HepG2 (cell line): ENCODE data around the gene KIAA1549. TPM values are rescaled to one million over a fixed set of nuclear protein-coding genes. Genes with fewer than 3 reads are reported as not detected.

ENCODE experiments used
- ATAC-seq: fragments of 200-7000 bp; cut with Tn5 transposase; 3 replicates; pipeline ENCODE4 v1.9.1; 2020; ENCODE audit warnings: mild to moderate bottlenecking, moderate library complexity
- BruUV-seq: library from RNA; stranded (reverse); fragments of 400-500 nt; replicated peaks from 2 replicates; lab custom pipeline; 2021; lab: Mats Ljungman, UMichigan
- CTCF ChIA-PET: fragments of 300-600 bp; formaldehyde crosslinking; extraction: SDS; loops from one replicate; lab custom pipeline; 2021; ENCODE audit warnings: low total read pairs, inconsistent platforms, low intra/inter-chr PET ratio; lab: Yijun Ruan, JAX
- POLR2A ChIA-PET: fragments of 350-600 bp; sonication (Branson Sonifier 250); formaldehyde crosslinking; loops from one replicate; lab custom pipeline; 2020; ENCODE audit warnings: antibody characterized with exemption, inconsistent platforms; lab: Yijun Ruan, JAX
- DNase-seq: peaks from one replicate; pipeline ENCODE4 v3.0.0-alpha.2; 2015; ENCODE audit warnings: low spot score
- FAIRE-seq: peaks from 3 replicates; lab custom pipeline; 2011; peaks lifted over from hg19 to GRCh38; lab: Jason Lieb, UNC
- H2AFZ ChIP-seq: one replicate; pipeline ENCODE4 v1.6.1; 2011; ENCODE audit warnings: low read length, inconsistent platforms
- H3K27ac ChIP-seq: fragments of 300-600 bp; 3 replicates; pipeline ENCODE4 v1.8.0; 2011; ENCODE audit warnings: mixed run types, mild to moderate bottlenecking, mixed read lengths, low read length, inconsistent platforms; ENCODE audit not compliant: insufficient read depth; ENCODE audit errors: extremely low read length
- H3K27me3 ChIP-seq, 2 experiments: fragments of 200-600 bp in 1 of 2; 2 replicates in 1 of 2; 3 replicates in 1 of 2; pipeline versions ENCODE4 v1.6.0 to v1.8.0; 2011; ENCODE audit warnings: low read length in 2 of 2, mild to moderate bottlenecking in 2 of 2, moderate library complexity in 2 of 2, inconsistent platforms in 1 of 2; ENCODE audit not compliant: insufficient read depth in 2 of 2, control insufficient read depth in 1 of 2
- H3K36me3 ChIP-seq, 2 experiments: fragments of 200-600 bp in 1 of 2; replicated peaks in 1 of 2; 2 replicates in 1 of 2; 3 replicates in 1 of 2; pipeline versions ENCODE4 v1.5.1 to v1.8.0; 2011; ENCODE audit warnings: low read length in 2 of 2, inconsistent platforms in 1 of 2; ENCODE audit not compliant: insufficient read depth in 2 of 2, control insufficient read depth in 1 of 2
- H3K4me1 ChIP-seq: 2 replicates; pipeline ENCODE4 v1.5.1; 2012; ENCODE audit warnings: low read length, inconsistent platforms; ENCODE audit not compliant: insufficient read depth
- H3K4me2 ChIP-seq: 2 replicates; pipeline ENCODE4 v1.6.0; 2011; ENCODE audit warnings: low read depth, low read length, inconsistent platforms
- H3K4me3 ChIP-seq, 3 experiments: fragments of 200-600 bp in 1 of 3; sonication (generic), shearing (Covaris generic) in 1 of 3; replicated peaks in 1 of 3; 2 replicates each; pipeline ENCODE4 v1.5.1; 2011 to 2016; ENCODE audit warnings: low read length in 3 of 3, inconsistent platforms in 2 of 3, low read depth in 2 of 3, mild to moderate bottlenecking in 2 of 3, control low read depth in 1 of 3, mixed read lengths in 1 of 3; ENCODE audit not compliant: insufficient read depth in 1 of 3
- H3K79me2 ChIP-seq: one replicate; pipeline ENCODE4 v1.6.1; 2011; ENCODE audit warnings: low read length, inconsistent platforms; ENCODE audit not compliant: insufficient read depth
- H3K9ac ChIP-seq: 2 replicates; pipeline ENCODE4 v1.6.0; 2011; ENCODE audit warnings: mild to moderate bottlenecking, low read depth, low read length, inconsistent platforms; ENCODE audit not compliant: insufficient read depth
- H3K9me3 ChIP-seq: 2 replicates; pipeline ENCODE4 v1.5.1; 2012; ENCODE audit warnings: mild to moderate bottlenecking, low read length
- H4K20me1 ChIP-seq: 2 replicates; pipeline ENCODE4 v1.6.0; 2011; ENCODE audit warnings: inconsistent platforms, mild to moderate bottlenecking, low read length, moderate library complexity; ENCODE audit not compliant: insufficient read depth
- EHMT2 ChIP-seq: fragments of 200-600 bp; sonication (generic); IDR thresholded peaks from 2 replicates; pipeline ENCODE4 v1.7.0; 2017; ENCODE audit warnings: antibody characterized with exemption, low read depth, low read length, borderline replicate concordance
- JARID2 ChIP-seq: sonication (generic); formaldehyde crosslinking; IDR thresholded peaks from 2 replicates; pipeline ENCODE4 v1.8.1; 2023; ENCODE audit warnings: missing genetic modification reagents, inconsistent platforms; ENCODE audit not compliant: insufficient replicate concordance
- MXD4 ChIP-seq: IDR thresholded peaks from 2 replicates; pipeline ENCODE4 v1.6.1; 2016; ENCODE audit warnings: mild to moderate bottlenecking, missing biosample characterization, missing genetic modification reagents
- NCOA1 ChIP-seq: sonication (generic); formaldehyde crosslinking; IDR thresholded peaks from 2 replicates; pipeline ENCODE4 v1.9.0; 2021; ENCODE audit warnings: missing genetic modification reagents
- POLR2AphosphoS5 ChIP-seq: IDR thresholded peaks from 2 replicates; pipeline ENCODE4 v1.6.1; 2012; ENCODE audit warnings: low read depth, low read length
- PRMT3 ChIP-seq: sonication (generic); formaldehyde crosslinking; IDR thresholded peaks from 2 replicates; pipeline ENCODE4 v1.8.1; 2022; ENCODE audit warnings: low read depth, mild to moderate bottlenecking, moderate library complexity, missing genetic modification reagents, borderline replicate concordance
- TRIM24 ChIP-seq: sonication (generic); formaldehyde crosslinking; IDR thresholded peaks from 2 replicates; pipeline ENCODE4 v1.8.0; 2022; ENCODE audit warnings: mild to moderate bottlenecking, missing genetic modification reagents
- ZFP62 ChIP-seq: sonication (generic); formaldehyde crosslinking; IDR thresholded peaks from 2 replicates; pipeline ENCODE4 v1.4.0; 2020; ENCODE audit warnings: missing genetic modification reagents
- ZFX ChIP-seq: sonication (generic); formaldehyde crosslinking; IDR thresholded peaks from 2 replicates; pipeline ENCODE4 v1.4.0; 2020; ENCODE audit warnings: mild to moderate bottlenecking, low read depth, missing genetic modification reagents, moderate library complexity
- ZNF326 ChIP-seq: sonication (generic); formaldehyde crosslinking; IDR thresholded peaks from 2 replicates; pipeline ENCODE4 v1.4.0; 2020; ENCODE audit warnings: missing genetic modification reagents, borderline replicate concordance
- ZNF354B ChIP-seq: sonication (generic); formaldehyde crosslinking; IDR thresholded peaks from 2 replicates; pipeline ENCODE4 v1.8.0; 2022; ENCODE audit warnings: mild to moderate bottlenecking, missing genetic modification reagents
- ZNF766 ChIP-seq: sonication (generic); formaldehyde crosslinking; IDR thresholded peaks from 2 replicates; pipeline ENCODE4 v1.5.0; 2020; ENCODE audit warnings: missing genetic modification reagents, borderline replicate concordance
- WGBS: methylation state at CpG from one replicate; pipeline ENCODE4 v1.1.6; 2017; ENCODE audit warnings: low lambda C conversion rate; 5-methylcytosine and 5-hydroxymethylcytosine counted together
- in situ Hi-C: cut with HindIII; loops from 2 replicates; pipeline ENCODE4 v1.10.0; 2017; ENCODE audit warnings: low pct_unique_long_range_greater_than_20kb; ENCODE audit not compliant: extremely low pct_ligation_motif_present
- intact Hi-C: fragments of 100-400 bp; cut with micrococcal nuclease; formaldehyde crosslinking; loops from one replicate; pipeline ENCODE4 v1.10.0; 2022; ENCODE audit not compliant: unreplicated experiment
- polyA plus RNA-seq, 8 experiments: library from polyadenylated mRNA; depleted of rRNA in 3 of 8; stranded (reverse) in 7 of 8; unstranded in 1 of 8; fragments of >200 nt; fragmentation: Illumina TruSeq in 4 of 8; extraction: Trizol in 4 of 8; gene quantifications; 2 replicates each; pipeline versions ENCODE4 v1.2.1 to v1.2.3, GENCODE V29; 2011 to 2016; ENCODE audit warnings: low read depth in 4 of 8, missing spikeins in 1 of 8, mixed read lengths in 1 of 8; ENCODE audit not compliant: insufficient read depth in 1 of 8
- total RNA-seq, 5 experiments: library from RNA; depleted of rRNA; stranded (reverse); fragments of >200 nt; fragmentation: Illumina TruSeq; extraction: Trizol; gene quantifications; 2 replicates each; pipeline ENCODE4 v1.2.3, GENCODE V29; 2016; ENCODE audit warnings: low read depth in 1 of 5
- TF ChIP-seq, protein P1 (sequence below): sonication (generic); formaldehyde crosslinking; IDR thresholded peaks from 2 replicates; pipeline ENCODE4 v1.5.1; 2020; ENCODE audit warnings: mild to moderate bottlenecking, missing genetic modification reagents, moderate library complexity
- TF ChIP-seq, protein P2 (sequence below): sonication (generic); formaldehyde crosslinking; IDR thresholded peaks from 2 replicates; pipeline ENCODE4 v1.5.0; 2020; ENCODE audit warnings: mild to moderate bottlenecking, missing genetic modification reagents, borderline replicate concordance

The KIAA1549 gene
- total and polyA plus RNA-seq, 2 of the 13 experiments (the other 11 are each of a cell fraction or from before 2014, with no cell fraction given), result 1.1 to 1.8 TPM

DNA sequence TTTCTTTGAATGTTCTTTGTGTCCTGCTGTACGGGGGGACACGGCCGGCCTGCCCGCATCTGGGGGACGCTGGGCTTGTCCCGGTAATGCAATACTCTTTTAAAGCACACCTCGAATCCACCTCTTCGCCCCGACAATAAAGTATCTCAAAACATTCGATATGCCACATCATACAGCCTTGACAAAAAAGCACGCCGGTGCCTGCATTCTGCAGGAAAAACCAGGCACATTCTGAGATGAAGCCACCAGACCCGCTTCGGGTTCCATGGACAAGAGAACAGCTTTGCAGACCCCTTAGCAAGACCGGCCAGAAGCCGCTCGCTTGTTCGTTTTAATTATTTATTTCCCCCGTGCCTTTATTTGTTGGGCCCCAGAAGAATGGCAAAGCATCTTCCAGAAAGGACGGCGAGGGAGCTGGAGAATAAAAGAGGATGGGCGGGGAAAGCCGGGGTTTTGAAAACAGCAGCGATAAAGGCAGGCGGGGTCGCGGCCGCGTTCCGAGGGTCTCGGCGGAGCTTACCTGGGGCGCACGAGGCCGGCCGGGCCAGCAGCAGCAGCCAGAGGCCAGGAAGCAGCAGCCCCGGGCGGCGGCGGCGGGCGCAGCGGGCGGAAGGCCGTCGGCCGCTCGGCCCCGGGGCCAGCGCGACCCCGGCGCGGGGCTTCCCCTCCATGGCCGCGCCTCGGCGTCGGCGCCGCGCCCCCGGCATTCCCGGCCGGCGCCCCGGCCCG is 462 bp downstream of the KIAA1549 start:
- no peaks in the 10 kb centered on the region for H3K9me3 ChIP-seq
- H3K27ac ChIP-seq, result no peak overlapping the region
- H3K79me2 ChIP-seq, result no peaks in the 10 kb centered on the region
- H2AFZ ChIP-seq, result peak overlapping the region; percentile 11
- H3K4me2 ChIP-seq, result peak overlapping the region; percentile 95
- peak overlapping the region; percentile 77 to 92 (median 79) for H3K4me3 ChIP-seq
- peak overlapping the region; percentile 65 for H3K9ac ChIP-seq
- H3K27me3 ChIP-seq, result peaks cover 2 to 24% of the 10 kb centered on the region in 2 experiments; a peak in 3 of 5 replicates
- ATAC-seq (peak; percentile 39), FAIRE-seq (no peak), DNase-seq (no peak)
- no peaks in the 10 kb centered on the region for H3K36me3 ChIP-seq
- intact Hi-C loops, result loop anchor here (1.0 kb wide), 1 partner anchor 94 kb away; no protein-coding TSS in a partner anchor
- in situ Hi-C loops, result loop anchor here (5.0 kb wide), 1 partner anchor 93 kb away; no protein-coding TSS in a partner anchor
- peaks cover 20% of the 10 kb centered on the region for H3K4me1 ChIP-seq
- ChIA-PET POLR2A (interaction anchor here (1.1 to 1.2 kb wide), 2 partner anchors 90 to 94 kb away, joined by 3 to 4 read pairs; no protein-coding TSS in a partner anchor), CTCF (no interaction called here)
- no TSS peak for BruUV-seq
- WGBS, result 2% methylated on average over 29 of the region's 68 CpGs
- no peaks in the 10 kb centered on the region for H4K20me1 ChIP-seq
- TF ChIP-seq JARID2 (CRISPR knock-in tag) (no peak), POLR2AphosphoS5 (no peak), ZNF354B (CRISPR knock-in tag) (no peak), PRMT3 (CRISPR knock-in tag) (no peak), ZNF326 (no peak), ZFX (peak; percentile 44; the same call in 1 of the 2 replicates), NCOA1 (CRISPR knock-in tag) (no peak), TRIM24 (CRISPR knock-in tag) (no peak), ZNF766 (no peak), MXD4 (no peak), ZFP62 (no peak), EHMT2 (no peak)
- TF ChIP-seq, protein P1, sequence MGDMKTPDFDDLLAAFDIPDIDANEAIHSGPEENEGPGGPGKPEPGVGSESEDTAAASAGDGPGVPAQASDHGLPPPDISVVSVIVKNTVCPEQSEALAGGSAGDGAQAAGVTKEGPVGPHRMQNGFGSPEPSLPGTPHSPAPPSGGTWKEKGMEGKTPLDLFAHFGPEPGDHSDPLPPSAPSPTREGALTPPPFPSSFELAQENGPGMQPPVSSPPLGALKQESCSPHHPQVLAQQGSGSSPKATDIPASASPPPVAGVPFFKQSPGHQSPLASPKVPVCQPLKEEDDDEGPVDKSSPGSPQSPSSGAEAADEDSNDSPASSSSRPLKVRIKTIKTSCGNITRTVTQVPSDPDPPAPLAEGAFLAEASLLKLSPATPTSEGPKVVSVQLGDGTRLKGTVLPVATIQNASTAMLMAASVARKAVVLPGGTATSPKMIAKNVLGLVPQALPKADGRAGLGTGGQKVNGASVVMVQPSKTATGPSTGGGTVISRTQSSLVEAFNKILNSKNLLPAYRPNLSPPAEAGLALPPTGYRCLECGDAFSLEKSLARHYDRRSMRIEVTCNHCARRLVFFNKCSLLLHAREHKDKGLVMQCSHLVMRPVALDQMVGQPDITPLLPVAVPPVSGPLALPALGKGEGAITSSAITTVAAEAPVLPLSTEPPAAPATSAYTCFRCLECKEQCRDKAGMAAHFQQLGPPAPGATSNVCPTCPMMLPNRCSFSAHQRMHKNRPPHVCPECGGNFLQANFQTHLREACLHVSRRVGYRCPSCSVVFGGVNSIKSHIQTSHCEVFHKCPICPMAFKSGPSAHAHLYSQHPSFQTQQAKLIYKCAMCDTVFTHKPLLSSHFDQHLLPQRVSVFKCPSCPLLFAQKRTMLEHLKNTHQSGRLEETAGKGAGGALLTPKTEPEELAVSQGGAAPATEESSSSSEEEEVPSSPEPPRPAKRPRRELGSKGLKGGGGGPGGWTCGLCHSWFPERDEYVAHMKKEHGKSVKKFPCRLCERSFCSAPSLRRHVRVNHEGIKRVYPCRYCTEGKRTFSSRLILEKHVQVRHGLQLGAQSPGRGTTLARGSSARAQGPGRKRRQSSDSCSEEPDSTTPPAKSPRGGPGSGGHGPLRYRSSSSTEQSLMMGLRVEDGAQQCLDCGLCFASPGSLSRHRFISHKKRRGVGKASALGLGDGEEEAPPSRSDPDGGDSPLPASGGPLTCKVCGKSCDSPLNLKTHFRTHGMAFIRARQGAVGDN (CRISPR knock-in tag), result peak; percentile 24; the same call in 1 of the 2 replicates
- TF ChIP-seq, protein P2, sequence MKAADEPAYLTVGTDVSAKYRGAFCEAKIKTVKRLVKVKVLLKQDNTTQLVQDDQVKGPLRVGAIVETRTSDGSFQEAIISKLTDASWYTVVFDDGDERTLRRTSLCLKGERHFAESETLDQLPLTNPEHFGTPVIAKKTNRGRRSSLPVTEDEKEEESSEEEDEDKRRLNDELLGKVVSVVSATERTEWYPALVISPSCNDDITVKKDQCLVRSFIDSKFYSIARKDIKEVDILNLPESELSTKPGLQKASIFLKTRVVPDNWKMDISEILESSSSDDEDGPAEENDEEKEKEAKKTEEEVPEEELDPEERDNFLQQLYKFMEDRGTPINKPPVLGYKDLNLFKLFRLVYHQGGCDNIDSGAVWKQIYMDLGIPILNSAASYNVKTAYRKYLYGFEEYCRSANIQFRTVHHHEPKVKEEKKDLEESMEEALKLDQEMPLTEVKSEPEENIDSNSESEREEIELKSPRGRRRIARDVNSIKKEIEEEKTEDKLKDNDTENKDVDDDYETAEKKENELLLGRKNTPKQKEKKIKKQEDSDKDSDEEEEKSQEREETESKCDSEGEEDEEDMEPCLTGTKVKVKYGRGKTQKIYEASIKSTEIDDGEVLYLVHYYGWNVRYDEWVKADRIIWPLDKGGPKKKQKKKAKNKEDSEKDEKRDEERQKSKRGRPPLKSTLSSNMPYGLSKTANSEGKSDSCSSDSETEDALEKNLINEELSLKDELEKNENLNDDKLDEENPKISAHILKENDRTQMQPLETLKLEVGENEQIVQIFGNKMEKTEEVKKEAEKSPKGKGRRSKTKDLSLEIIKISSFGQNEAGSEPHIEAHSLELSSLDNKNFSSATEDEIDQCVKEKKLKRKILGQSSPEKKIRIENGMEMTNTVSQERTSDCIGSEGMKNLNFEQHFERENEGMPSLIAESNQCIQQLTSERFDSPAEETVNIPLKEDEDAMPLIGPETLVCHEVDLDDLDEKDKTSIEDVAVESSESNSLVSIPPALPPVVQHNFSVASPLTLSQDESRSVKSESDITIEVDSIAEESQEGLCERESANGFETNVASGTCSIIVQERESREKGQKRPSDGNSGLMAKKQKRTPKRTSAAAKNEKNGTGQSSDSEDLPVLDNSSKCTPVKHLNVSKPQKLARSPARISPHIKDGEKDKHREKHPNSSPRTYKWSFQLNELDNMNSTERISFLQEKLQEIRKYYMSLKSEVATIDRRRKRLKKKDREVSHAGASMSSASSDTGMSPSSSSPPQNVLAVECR (CRISPR knock-in tag), result peak; percentile 13; the same call in 1 of the 2 replicates
